ENCODE results near the gene BAIAP2.

DNA sequence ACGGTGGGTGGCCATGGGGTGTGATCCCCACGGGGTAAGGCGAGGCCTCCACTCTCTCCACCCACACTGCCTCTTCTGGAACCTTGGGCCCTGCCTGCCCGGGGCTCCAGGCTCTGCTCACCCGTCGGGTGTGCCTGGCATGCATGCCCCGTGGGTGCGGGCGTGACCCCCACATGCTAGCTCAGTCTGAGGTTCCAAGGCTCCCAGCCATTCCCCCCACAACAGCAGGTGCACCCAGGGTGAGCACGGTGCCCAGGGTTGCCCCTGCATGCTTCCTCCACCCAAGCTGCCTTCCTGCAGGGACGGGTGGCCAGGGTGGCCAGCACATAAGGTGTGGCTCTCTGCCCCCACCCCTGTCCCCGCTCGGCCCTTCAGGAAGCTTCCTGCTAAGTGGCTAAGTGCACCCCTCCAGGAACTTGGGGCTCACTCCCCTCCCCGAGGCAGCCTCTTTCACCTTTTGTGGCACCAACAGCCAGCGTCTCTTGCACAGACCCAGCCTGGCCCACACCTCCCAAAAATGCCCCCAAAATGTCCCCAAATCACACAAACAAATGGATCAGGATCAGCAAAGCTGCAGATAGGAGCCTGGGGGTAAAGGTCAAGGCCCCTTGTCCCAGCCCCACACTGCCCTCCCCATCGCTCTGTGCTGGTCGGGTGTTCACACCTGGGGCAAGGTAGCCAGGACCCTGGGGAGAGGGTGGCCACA lies 108.9 kb downstream of the BAIAP2 start:
- TF ChIP-seq KDM1A (IDR thresholded peaks at IDR 0.05; ENCODE audit: low read depth) (no peak), CHD2 (IDR thresholded peaks at IDR 0.05; ENCODE audit: low read length, partially characterized antibody) (no peak), POLR2A (IDR thresholded peaks at IDR 0.05; ENCODE audit: low read length) (no peak)
- TF ChIP-seq, protein P1, sequence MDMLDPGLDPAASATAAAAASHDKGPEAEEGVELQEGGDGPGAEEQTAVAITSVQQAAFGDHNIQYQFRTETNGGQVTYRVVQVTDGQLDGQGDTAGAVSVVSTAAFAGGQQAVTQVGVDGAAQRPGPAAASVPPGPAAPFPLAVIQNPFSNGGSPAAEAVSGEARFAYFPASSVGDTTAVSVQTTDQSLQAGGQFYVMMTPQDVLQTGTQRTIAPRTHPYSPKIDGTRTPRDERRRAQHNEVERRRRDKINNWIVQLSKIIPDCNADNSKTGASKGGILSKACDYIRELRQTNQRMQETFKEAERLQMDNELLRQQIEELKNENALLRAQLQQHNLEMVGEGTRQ (IDR thresholded peaks at IDR 0.05), result no peak

All from A549 (cell line).